DND-41 (cell line): ENCODE data around the gene RDH16.
A peak's percentile ranks its signal among the peaks of the same experiment; 100 is the strongest.
"Not testable (repeated sequence)": the region's sequence is repeated elsewhere in the genome, so short reads cannot be mapped to it uniquely, and the experiment has no call there.

Experiments
- ATAC-seq: fragments of 200-7000 bp; cut with Tn5 transposase; 3 replicates; pipeline ENCODE4 v1.9.1; 2021; ENCODE audit warnings: low read depth; ENCODE audit not compliant: insufficient read depth
- DNase-seq: peaks from one replicate; pipeline ENCODE4 v3.0.0-alpha.2; 2020
- H2AFZ ChIP-seq: 2 replicates; pipeline ENCODE4 v1.6.0; 2012; ENCODE audit warnings: low read depth, low read length
- H3K27ac ChIP-seq: 2 replicates; pipeline ENCODE4 v1.5.1; 2012; ENCODE audit warnings: low read length, inconsistent platforms
- H3K27me3 ChIP-seq: fragments of 200-600 bp; sonication (generic); 2 replicates; pipeline ENCODE4 v1.6.0; 2012; ENCODE audit warnings: low read length, mild to moderate bottlenecking, inconsistent platforms; ENCODE audit not compliant: insufficient read depth, poor library complexity
- H3K36me3 ChIP-seq: 2 replicates; pipeline ENCODE4 v1.5.1; 2012; ENCODE audit warnings: low read length, inconsistent platforms; ENCODE audit not compliant: insufficient read depth
- H3K4me1 ChIP-seq: 2 replicates; pipeline ENCODE4 v1.5.1; 2012; ENCODE audit warnings: mild to moderate bottlenecking, low read length; ENCODE audit not compliant: insufficient read depth
- H3K4me2 ChIP-seq: 2 replicates; pipeline ENCODE4 v1.6.0; 2012; ENCODE audit warnings: mild to moderate bottlenecking, moderate library complexity, low read length, inconsistent platforms; ENCODE audit not compliant: insufficient read depth
- H3K4me3 ChIP-seq, 2 experiments: fragments of 200-600 bp in 1 of 2; shearing (Covaris generic) in 1 of 2; 2 replicates each; pipeline ENCODE4 v1.5.1; 2012 to 2016; ENCODE audit warnings: inconsistent platforms in 2 of 2, low read length in 2 of 2, mild to moderate bottlenecking in 2 of 2, low read depth in 1 of 2, moderate library complexity in 1 of 2
- H3K79me2 ChIP-seq: 2 replicates; pipeline ENCODE4 v1.6.0; 2012; ENCODE audit warnings: low read length, inconsistent platforms; ENCODE audit not compliant: insufficient read depth
- H3K9ac ChIP-seq: 2 replicates; pipeline ENCODE4 v1.6.0; 2012; ENCODE audit warnings: low read depth, mild to moderate bottlenecking, inconsistent platforms, low read length, moderate library complexity
- H3K9me3 ChIP-seq: 2 replicates; pipeline ENCODE4 v1.5.1; 2012; ENCODE audit warnings: low read length, moderate library complexity, mild to moderate bottlenecking, inconsistent platforms; ENCODE audit not compliant: insufficient read depth, severe bottlenecking
- H4K20me1 ChIP-seq: 2 replicates; pipeline ENCODE4 v1.6.0; 2012; ENCODE audit warnings: low read length; ENCODE audit not compliant: insufficient read depth
- CTCF ChIP-seq: IDR thresholded peaks from 2 replicates; pipeline ENCODE4 v1.5.1; 2012; ENCODE audit warnings: borderline replicate concordance, low read length, moderate library complexity, mild to moderate bottlenecking; ENCODE audit not compliant: poor library complexity, severe bottlenecking; ENCODE audit errors: extremely low read depth
- EZH2 ChIP-seq: IDR thresholded peaks from 3 replicates; pipeline ENCODE4 v1.6.1; 2012; ENCODE audit warnings: borderline replicate concordance, low read depth, mild to moderate bottlenecking, moderate library complexity, low read length, inconsistent platforms; ENCODE audit not compliant: severe bottlenecking

Gene RDH16

DNA sequence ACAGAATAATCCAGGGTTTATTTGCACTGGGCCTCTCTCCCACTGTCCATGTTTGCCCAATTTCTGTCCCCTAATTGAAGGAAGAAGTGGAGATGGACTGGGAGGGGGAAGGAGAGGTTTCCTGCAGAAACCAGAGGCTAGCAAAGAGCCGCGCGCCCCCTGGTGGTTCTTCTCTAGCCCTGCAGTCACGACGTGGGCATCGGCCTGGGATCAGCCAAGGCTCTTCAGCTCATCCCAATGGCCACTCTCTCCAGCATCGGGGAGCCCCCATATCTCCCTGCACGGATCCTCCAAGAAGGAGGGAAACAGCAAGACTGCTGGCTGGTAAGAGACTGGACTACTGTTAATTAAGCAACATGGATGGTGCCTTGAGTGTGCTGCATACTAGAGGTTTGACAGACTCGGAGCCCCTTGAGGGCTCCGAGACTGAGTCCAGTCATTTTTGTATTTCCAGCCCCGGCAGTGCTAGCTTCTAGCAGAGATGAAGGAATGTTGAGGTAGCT, 30.2 kb upstream of the RDH16 start:
- H3K4me2 ChIP-seq = peak overlapping the region; percentile 49; the same call in 1 of the 2 replicates
- H3K9ac ChIP-seq = no peak overlapping the region
- no peak for TF ChIP-seq EZH2
- peak; percentile 99 for TF ChIP-seq CTCF
- H3K27me3 ChIP-seq = no peaks in the 10 kb centered on the region
- no peaks in the 10 kb centered on the region for H3K9me3 ChIP-seq
- H3K4me1 ChIP-seq = peaks cover 8% of the 10 kb centered on the region
- DNase-seq (peak; percentile 78), ATAC-seq (peak; percentile 96)
- H3K36me3 ChIP-seq = no peaks in the 10 kb centered on the region
- H3K79me2 ChIP-seq = no peaks in the 10 kb centered on the region
- H3K4me3 ChIP-seq = peak overlapping the region in 1 of 2 experiments; percentile 19; a peak in 1 of 4 replicates
- H4K20me1 ChIP-seq = no peaks in the 10 kb centered on the region
- peak overlapping the region; percentile 67 for H2AFZ ChIP-seq
- H3K27ac ChIP-seq = no peak overlapping the region

DNA sequence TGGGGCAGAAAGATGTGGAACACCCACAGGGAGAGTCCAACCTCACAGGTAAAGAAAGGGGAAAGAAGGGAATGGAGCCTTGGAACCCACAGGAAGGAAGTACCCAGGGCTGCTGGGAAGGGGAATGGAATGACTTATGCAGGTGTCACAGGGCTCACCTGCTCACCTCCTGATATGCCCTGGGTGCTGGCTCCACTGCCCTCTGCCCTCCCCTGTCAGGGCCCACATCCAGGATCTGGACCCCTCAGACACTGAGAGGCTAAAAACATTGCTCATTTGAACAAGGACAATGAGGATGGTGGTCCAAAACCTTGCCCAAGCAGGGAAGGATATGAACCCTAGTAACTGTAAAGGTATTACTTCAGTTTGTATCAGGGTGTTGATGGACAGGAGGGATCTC, 29.6 kb upstream of the RDH16 start:
- Histone ChIP-seq H3K4me2 (peak overlapping the region; percentile 49; the same call in 1 of the 2 replicates), H3K9ac (no peak overlapping the region), H3K27ac (no peak overlapping the region), H3K36me3 (no peaks in the 10 kb centered on the region), H2AFZ (peak overlapping the region; percentile 67), H3K4me1 (peaks cover 8% of the 10 kb centered on the region), H3K27me3 (no peaks in the 10 kb centered on the region), H3K79me2 (no peaks in the 10 kb centered on the region), H4K20me1 (no peaks in the 10 kb centered on the region), H3K9me3 (no peaks in the 10 kb centered on the region), H3K4me3 (peak overlapping the region in 1 of 2 experiments; percentile 19; a peak in 1 of 4 replicates)
- TF ChIP-seq CTCF = no peak
- no peak for TF ChIP-seq EZH2
- no peak for ATAC-seq
- DNase-seq = no peak

GRCh38 chr12:56985714-56986113, 28.3 kb upstream of the RDH16 start:
- not testable (repeated sequence) for H3K9me3 ChIP-seq, H3K4me2 ChIP-seq, H3K79me2 ChIP-seq, H3K4me1 ChIP-seq, H3K27me3 ChIP-seq, H3K4me3 ChIP-seq, H3K27ac ChIP-seq, H3K36me3 ChIP-seq, H4K20me1 ChIP-seq, DNase-seq, H2AFZ ChIP-seq, H3K9ac ChIP-seq, ATAC-seq

- ATAC-seq (no peak), DNase-seq (no peak)
- H3K27ac ChIP-seq = no peak overlapping the region
- no peak overlapping the region for H2AFZ ChIP-seq
- TF ChIP-seq EZH2 = no peak
- no peak for TF ChIP-seq CTCF
- H3K4me2 ChIP-seq = no peak overlapping the region
- peaks cover 8% of the 10 kb centered on the region for H3K4me1 ChIP-seq
- H3K9me3 ChIP-seq = no peaks in the 10 kb centered on the region
- no peak overlapping the region for H3K9ac ChIP-seq
- no peaks in the 10 kb centered on the region for H3K36me3 ChIP-seq
- H4K20me1 ChIP-seq = no peaks in the 10 kb centered on the region
- no peaks in the 10 kb centered on the region for H3K79me2 ChIP-seq
- no peak overlapping the region for H3K4me3 ChIP-seq
- no peaks in the 10 kb centered on the region for H3K27me3 ChIP-seq
Measured at GRCh38 chr12:56983386-56983785, 26.0 kb upstream of the RDH16 start.

- H3K4me2 ChIP-seq, H3K4me3 ChIP-seq, H3K9me3 ChIP-seq, H3K36me3 ChIP-seq, H2AFZ ChIP-seq, H3K27me3 ChIP-seq, H4K20me1 ChIP-seq, ATAC-seq, H3K27ac ChIP-seq, H3K4me1 ChIP-seq, H3K79me2 ChIP-seq, DNase-seq, H3K9ac ChIP-seq: not testable (repeated sequence)
Measured at GRCh38 chr12:56982578-56983236, 25.3 kb upstream of the RDH16 start.
